Measurements from ENCODE around the gene TTLL5. TPM values are rescaled to one million over a fixed set of nuclear protein-coding genes. Genes with fewer than 3 reads are reported as not detected.

Gene TTLL5
- total RNA-seq, 1 experiment from 2014 or later: 34.7 TPM

DNA sequence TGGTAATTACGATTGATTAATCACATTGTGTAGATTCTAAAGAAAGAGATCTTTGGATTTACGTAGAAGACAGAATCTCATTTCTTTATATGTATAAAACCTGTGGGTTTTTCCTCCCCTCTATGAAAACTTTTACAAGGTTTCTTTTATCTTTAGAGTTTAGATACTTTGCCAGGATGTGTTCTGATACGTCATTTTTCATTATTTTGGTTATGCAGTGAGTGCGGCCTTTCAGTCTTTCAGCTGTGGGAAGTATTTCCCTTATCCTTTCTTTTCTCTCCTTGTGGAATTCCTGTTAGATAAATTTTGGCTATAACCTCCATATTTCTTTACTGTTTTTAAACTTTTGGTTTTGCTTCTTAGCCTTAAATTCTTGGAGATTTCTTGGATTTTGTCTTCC is 92.7 kb downstream of the TTLL5 start:
- intact Hi-C loops (cut with micrococcal nuclease): loop anchor here (5.0 kb wide), 1 partner anchor 36 kb away; no protein-coding TSS in a partner anchor
- TF ChIP-seq EZH2phosphoT487 (IDR thresholded peaks at IDR 0.05; ENCODE audit: borderline replicate concordance, low read length) (no peak), EZH2 (IDR thresholded peaks at IDR 0.05; ENCODE audit: low read length, unreplicated experiment) (no peak)
- TF ChIP-seq, protein P1, sequence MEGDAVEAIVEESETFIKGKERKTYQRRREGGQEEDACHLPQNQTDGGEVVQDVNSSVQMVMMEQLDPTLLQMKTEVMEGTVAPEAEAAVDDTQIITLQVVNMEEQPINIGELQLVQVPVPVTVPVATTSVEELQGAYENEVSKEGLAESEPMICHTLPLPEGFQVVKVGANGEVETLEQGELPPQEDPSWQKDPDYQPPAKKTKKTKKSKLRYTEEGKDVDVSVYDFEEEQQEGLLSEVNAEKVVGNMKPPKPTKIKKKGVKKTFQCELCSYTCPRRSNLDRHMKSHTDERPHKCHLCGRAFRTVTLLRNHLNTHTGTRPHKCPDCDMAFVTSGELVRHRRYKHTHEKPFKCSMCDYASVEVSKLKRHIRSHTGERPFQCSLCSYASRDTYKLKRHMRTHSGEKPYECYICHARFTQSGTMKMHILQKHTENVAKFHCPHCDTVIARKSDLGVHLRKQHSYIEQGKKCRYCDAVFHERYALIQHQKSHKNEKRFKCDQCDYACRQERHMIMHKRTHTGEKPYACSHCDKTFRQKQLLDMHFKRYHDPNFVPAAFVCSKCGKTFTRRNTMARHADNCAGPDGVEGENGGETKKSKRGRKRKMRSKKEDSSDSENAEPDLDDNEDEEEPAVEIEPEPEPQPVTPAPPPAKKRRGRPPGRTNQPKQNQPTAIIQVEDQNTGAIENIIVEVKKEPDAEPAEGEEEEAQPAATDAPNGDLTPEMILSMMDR (conservative IDR thresholded peaks at IDR 0.05; ENCODE audit: low read depth, low read length): no peak
- H3K27ac ChIP-seq (ENCODE audit: low read length): no peak overlapping the region
- no TSS peak for BruUV-seq (replicated peaks)
- no peaks in the 10 kb centered on the region for H3K79me2 ChIP-seq (ENCODE audit: low read length)
- H3K9me3 ChIP-seq (ENCODE audit: low read length): no peaks in the 10 kb centered on the region
- H2AFZ ChIP-seq (ENCODE audit: low read length): no peak overlapping the region
- ChIA-PET POLR2A (ENCODE audit: unreplicated experiment) (no interaction called here), CTCF (no interaction called here)
- no peaks in the 10 kb centered on the region for H4K20me1 ChIP-seq (ENCODE audit: low read length)
- H3K9ac ChIP-seq (ENCODE audit: low read length): no peak overlapping the region
- DNase-seq: no peak
- no peak for ATAC-seq
- H3K27me3 ChIP-seq (ENCODE audit: low read length): no peaks in the 10 kb centered on the region
- no peaks in the 10 kb centered on the region for H3K9me2 ChIP-seq (replicated peaks; ENCODE audit: low read length)
- no peaks in the 10 kb centered on the region for H3F3A ChIP-seq (ENCODE audit: low read length, unreplicated experiment)
- H3K36me3 ChIP-seq (ENCODE audit: low read depth, low read length): peaks cover 9% of the 10 kb centered on the region
- H3K4me3 ChIP-seq (ENCODE audit: low read length): no peak overlapping the region
- H3K4me2 ChIP-seq (ENCODE audit: low read length): no peak overlapping the region
- no peaks in the 10 kb centered on the region for H3K4me1 ChIP-seq (ENCODE audit: insufficient read depth, low read length)

DNA sequence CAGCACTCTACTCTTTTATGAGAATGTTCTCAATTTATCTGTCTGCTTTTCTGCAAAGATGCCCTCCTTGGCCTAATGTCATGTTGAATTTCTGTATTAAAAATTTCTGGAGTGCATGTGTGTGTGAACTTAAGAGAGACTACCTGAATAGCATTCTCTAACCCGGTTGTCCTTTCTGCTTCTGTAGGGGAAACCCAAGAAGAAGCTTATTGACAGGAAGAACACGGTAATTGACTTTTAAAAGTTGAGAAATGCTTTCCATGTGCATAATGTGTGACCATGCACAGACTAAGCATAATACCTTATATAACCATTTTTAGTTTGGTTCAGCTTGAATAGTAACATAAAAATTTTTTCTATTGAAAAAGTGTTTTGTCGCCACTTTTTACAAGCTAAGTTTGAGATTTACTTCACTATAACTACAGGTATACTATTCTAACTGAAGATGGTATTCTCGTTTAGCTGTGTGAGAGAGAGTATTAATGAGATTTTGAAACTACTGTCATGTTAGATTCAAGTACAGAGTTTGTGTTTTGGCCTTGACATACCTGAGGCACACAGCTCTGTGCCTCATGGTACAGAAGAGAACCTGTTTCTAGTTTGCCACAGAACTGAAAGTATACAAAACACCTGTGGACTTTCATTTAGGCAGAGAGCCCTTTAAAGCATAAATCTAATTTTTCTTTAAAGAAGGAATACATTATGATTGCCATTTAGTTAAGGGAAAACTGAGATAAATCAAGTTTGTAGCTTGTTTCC is 96.8 kb downstream of the TTLL5 start:
- no peaks in the 10 kb centered on the region for H3K79me2 ChIP-seq (ENCODE audit: low read length)
- no peaks in the 10 kb centered on the region for H3F3A ChIP-seq (ENCODE audit: low read length, unreplicated experiment)
- no peak overlapping the region for H3K4me2 ChIP-seq (ENCODE audit: low read length)
- no peak for ATAC-seq
- no peak overlapping the region for H2AFZ ChIP-seq (ENCODE audit: low read length)
- no peak overlapping the region for H3K9ac ChIP-seq (ENCODE audit: low read length)
- ChIA-PET POLR2A (ENCODE audit: unreplicated experiment) (no interaction called here), CTCF (interaction anchor here (0.7 kb wide), 1 partner anchor 221 kb away, joined by 4 read pairs; no protein-coding TSS in a partner anchor)
- no peaks in the 10 kb centered on the region for H3K4me1 ChIP-seq (ENCODE audit: insufficient read depth, low read length)
- BruUV-seq (replicated peaks): no TSS peak
- no peak overlapping the region for H3K27ac ChIP-seq (ENCODE audit: low read length)
- H3K27me3 ChIP-seq (ENCODE audit: low read length): no peaks in the 10 kb centered on the region
- no peaks in the 10 kb centered on the region for H4K20me1 ChIP-seq (ENCODE audit: low read length)
- H3K9me3 ChIP-seq (ENCODE audit: low read length): no peaks in the 10 kb centered on the region
- H3K4me3 ChIP-seq (ENCODE audit: low read length): no peak overlapping the region
- intact Hi-C loops (cut with micrococcal nuclease): no loop called here
- no peaks in the 10 kb centered on the region for H3K9me2 ChIP-seq (replicated peaks; ENCODE audit: low read length)
- TF ChIP-seq EZH2phosphoT487 (IDR thresholded peaks at IDR 0.05; ENCODE audit: borderline replicate concordance, low read length) (no peak), EZH2 (IDR thresholded peaks at IDR 0.05; ENCODE audit: low read length, unreplicated experiment) (no peak)
- TF ChIP-seq, protein P1 (conservative IDR thresholded peaks at IDR 0.05; ENCODE audit: low read depth, low read length): no peak
- peaks cover 5% of the 10 kb centered on the region; the same call in 1 of the 2 replicates for H3K36me3 ChIP-seq (ENCODE audit: low read depth, low read length)
- no peak for DNase-seq

DNA sequence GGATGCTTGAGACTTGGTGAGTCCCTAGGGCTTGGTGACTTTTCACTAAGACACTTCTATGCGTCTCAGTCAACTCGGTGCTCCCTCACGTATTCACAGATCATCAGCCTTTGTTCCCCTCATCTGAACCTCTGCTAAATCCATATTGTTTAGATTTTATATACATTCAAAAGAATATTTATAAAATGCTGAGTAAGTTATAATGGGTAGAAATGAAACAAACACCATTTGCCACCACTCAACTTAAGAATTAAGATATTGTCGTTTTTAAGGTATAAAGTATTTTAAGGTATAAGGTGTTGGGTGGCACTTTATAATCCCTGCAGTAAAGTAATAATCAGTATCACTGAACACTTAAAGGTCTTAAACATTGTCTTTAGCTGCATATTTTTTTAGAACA is 103.0 kb downstream of the TTLL5 start:
- no peaks in the 10 kb centered on the region for H4K20me1 ChIP-seq (ENCODE audit: low read length)
- ChIA-PET POLR2A (ENCODE audit: unreplicated experiment) (interaction anchor here (0.6 kb wide), 1 partner anchor 55 kb away, joined by 4 read pairs; no protein-coding TSS in a partner anchor), CTCF (no interaction called here)
- H3K4me2 ChIP-seq (ENCODE audit: low read length): no peak overlapping the region
- TF ChIP-seq EZH2 (IDR thresholded peaks at IDR 0.05; ENCODE audit: low read length, unreplicated experiment): no peak
- TF ChIP-seq, protein P1 (conservative IDR thresholded peaks at IDR 0.05; ENCODE audit: low read depth, low read length): no peak
- no peak for TF ChIP-seq EZH2phosphoT487 (IDR thresholded peaks at IDR 0.05; ENCODE audit: borderline replicate concordance, low read length)
- H3K9me2 ChIP-seq (replicated peaks; ENCODE audit: low read length): no peaks in the 10 kb centered on the region
- no peak overlapping the region for H3K27ac ChIP-seq (ENCODE audit: low read length)
- H3F3A ChIP-seq (ENCODE audit: low read length, unreplicated experiment): no peaks in the 10 kb centered on the region
- intact Hi-C loops (cut with micrococcal nuclease): no loop called here
- H3K9ac ChIP-seq (ENCODE audit: low read length): no peak overlapping the region
- ATAC-seq (no peak), DNase-seq (no peak)
- no peaks in the 10 kb centered on the region for H3K9me3 ChIP-seq (ENCODE audit: low read length)
- no peaks in the 10 kb centered on the region for H3K27me3 ChIP-seq (ENCODE audit: low read length)
- no peak overlapping the region for H3K4me3 ChIP-seq (ENCODE audit: low read length)
- H3K79me2 ChIP-seq (ENCODE audit: low read length): no peaks in the 10 kb centered on the region
- no peak overlapping the region for H2AFZ ChIP-seq (ENCODE audit: low read length)
- H3K4me1 ChIP-seq (ENCODE audit: insufficient read depth, low read length): peaks cover 7% of the 10 kb centered on the region
- BruUV-seq (replicated peaks): no TSS peak
- peaks cover 4% of the 10 kb centered on the region; the same call in 1 of the 2 replicates for H3K36me3 ChIP-seq (ENCODE audit: low read depth, low read length)

Measured in PC-3 (cell line).